Right lobe of liver (tissue), 6 donors: ENCODE data around the gene PIGB. TPM values are rescaled to one million over a fixed set of nuclear protein-coding genes. Genes with fewer than 3 reads are reported as not detected.
"Not testable (repeated sequence)": the region's sequence is repeated elsewhere in the genome, so short reads cannot be mapped to it uniquely, and the experiment has no call there.

ENCODE experiments used
- ATAC-seq, 4 donors: fragments of 200-7000 bp; cut with Tn5 transposase; one replicate each; pipeline ENCODE4 v1.9.1; 2020; ENCODE audit warnings: mild to moderate bottlenecking in 4 of 4, moderate library complexity in 4 of 4
- DNase-seq, 3 donors: peaks; one replicate each; pipeline ENCODE4 v3.0.0-alpha.2; 2020
- H3K27ac ChIP-seq, 3 donors: fragments of 200-600 bp; one replicate each; pipeline ENCODE4 v1.8.0; 2022
- H3K27me3 ChIP-seq, 2 donors: fragments of 200-600 bp; one replicate each; pipeline ENCODE4 v1.8.0; 2022
- H3K36me3 ChIP-seq, 4 donors: fragments of 200-600 bp; sonication (generic) in 1 of 4; one replicate each; pipeline versions ENCODE4 v1.5.1 to v1.8.0; 2017 to 2022; ENCODE audit warnings: control low read depth in 1 of 4
- H3K4me1 ChIP-seq, 4 donors: fragments of 200-600 bp; sonication (generic) in 1 of 4; one replicate each; pipeline versions ENCODE4 v1.5.1 to v1.8.0; 2017 to 2022; ENCODE audit warnings: control low read depth in 1 of 4
- H3K4me3 ChIP-seq, 3 donors: fragments of 200-600 bp; one replicate each; pipeline ENCODE4 v1.8.0; 2022
- H3K9me3 ChIP-seq, 4 donors: fragments of 200-600 bp; sonication (generic) in 1 of 4; one replicate each; pipeline versions ENCODE4 v1.5.1 to v1.8.0; 2017 to 2022; ENCODE audit warnings: control low read depth in 1 of 4
- POLR2A ChIP-seq: fragments of 450-650 bp; IDR thresholded peaks from one replicate; pipeline ENCODE4 v1.6.1; 2017; ENCODE audit warnings: antibody characterized with exemption, mild to moderate bottlenecking
- WGBS: methylation state at CpG from one replicate; pipeline ENCODE4 v1.1.6; 2018; ENCODE audit warnings: low coverage, low lambda C conversion rate; ENCODE audit not compliant: insufficient coverage; ENCODE audit errors: missing lambda C conversion rate; 5-methylcytosine and 5-hydroxymethylcytosine counted together
- intact Hi-C, 2 donors: fragments of 100-400 bp; cut with DNase I; formaldehyde crosslinking; loops; one replicate each; pipeline versions ENCODE4 v1.11.2 to v1.14.1; 2022
- total RNA-seq, 6 experiments: library from RNA; depleted of rRNA in 2 of 6; stranded (reverse); fragments of >200 nt in 2 of 6; fragmentation: NEBNext Ultra II Directional in 3 of 6; extraction: Animal tissue kit (Norgen Biotek cat#: 25700) in 3 of 6; gene quantifications; one replicate each; pipeline versions ENCODE4 v1.1.0 to v1.2.4, GENCODE V29; 2016 to 2023
- TF ChIP-seq, protein P1 (sequence below), 4 donors: fragments of 200-600 bp in 3 of 4; fragments of 450-650 bp in 1 of 4; IDR thresholded peaks; one replicate each; pipeline versions ENCODE4 v1.5.1 to v1.8.0; 2016 to 2022; ENCODE audit warnings: antibody characterized with exemption in 4 of 4, mild to moderate bottlenecking in 2 of 4
- donor health status: DM: no; HTN: yes; CAD: no.
- donor health status: DM: no; HTN: no; CAD: no.
- donor health status: DM: no; HTN: no; CAD: no.
- donor health status: DM: no; HTN: yes; CAD: no.
- donor health status: DM: no; HTN: yes; CAD: no.

The PIGB gene
- total RNA-seq, 6 experiments from 2014 or later: 5.1 to 10.0 (median 6.5) TPM

DNA sequence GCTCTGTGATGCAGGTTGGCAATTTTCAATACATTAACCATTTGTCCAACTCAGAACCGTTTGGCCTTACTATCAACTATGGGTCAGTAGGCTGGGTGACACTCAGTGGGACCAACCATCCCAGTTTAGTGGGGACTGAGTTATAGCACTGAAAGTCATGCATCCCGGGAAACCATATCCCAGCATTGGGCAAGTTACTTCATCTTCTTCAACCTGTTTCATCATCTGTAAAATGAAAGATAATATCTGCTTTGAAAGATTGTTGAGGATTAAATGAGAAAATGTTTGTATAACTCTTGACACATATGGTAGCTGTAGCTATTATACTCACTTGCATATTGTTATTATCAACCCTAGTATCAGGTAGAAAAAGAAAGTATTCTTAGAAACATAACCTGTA, 41.3 kb upstream of the PIGB start:
- Histone ChIP-seq H3K36me3 (no peaks in the 10 kb centered on the region), H3K27ac (no peak overlapping the region), H3K4me1 (peaks cover 0 to 8% (median 0%) of the 10 kb centered on the region in 4 donors), H3K27me3 (no peaks in the 10 kb centered on the region), H3K9me3 (no peaks in the 10 kb centered on the region), H3K4me3 (no peak overlapping the region)
- intact Hi-C loops: no loop called here
- TF ChIP-seq POLR2A: no peak
- TF ChIP-seq, protein P1, sequence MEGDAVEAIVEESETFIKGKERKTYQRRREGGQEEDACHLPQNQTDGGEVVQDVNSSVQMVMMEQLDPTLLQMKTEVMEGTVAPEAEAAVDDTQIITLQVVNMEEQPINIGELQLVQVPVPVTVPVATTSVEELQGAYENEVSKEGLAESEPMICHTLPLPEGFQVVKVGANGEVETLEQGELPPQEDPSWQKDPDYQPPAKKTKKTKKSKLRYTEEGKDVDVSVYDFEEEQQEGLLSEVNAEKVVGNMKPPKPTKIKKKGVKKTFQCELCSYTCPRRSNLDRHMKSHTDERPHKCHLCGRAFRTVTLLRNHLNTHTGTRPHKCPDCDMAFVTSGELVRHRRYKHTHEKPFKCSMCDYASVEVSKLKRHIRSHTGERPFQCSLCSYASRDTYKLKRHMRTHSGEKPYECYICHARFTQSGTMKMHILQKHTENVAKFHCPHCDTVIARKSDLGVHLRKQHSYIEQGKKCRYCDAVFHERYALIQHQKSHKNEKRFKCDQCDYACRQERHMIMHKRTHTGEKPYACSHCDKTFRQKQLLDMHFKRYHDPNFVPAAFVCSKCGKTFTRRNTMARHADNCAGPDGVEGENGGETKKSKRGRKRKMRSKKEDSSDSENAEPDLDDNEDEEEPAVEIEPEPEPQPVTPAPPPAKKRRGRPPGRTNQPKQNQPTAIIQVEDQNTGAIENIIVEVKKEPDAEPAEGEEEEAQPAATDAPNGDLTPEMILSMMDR (IDR thresholded peaks at IDR 0.05): no peak
- ATAC-seq: no peak
- WGBS: 78% methylated on average over 2 of the region's 2 CpGs
- no peak for DNase-seq

DNA sequence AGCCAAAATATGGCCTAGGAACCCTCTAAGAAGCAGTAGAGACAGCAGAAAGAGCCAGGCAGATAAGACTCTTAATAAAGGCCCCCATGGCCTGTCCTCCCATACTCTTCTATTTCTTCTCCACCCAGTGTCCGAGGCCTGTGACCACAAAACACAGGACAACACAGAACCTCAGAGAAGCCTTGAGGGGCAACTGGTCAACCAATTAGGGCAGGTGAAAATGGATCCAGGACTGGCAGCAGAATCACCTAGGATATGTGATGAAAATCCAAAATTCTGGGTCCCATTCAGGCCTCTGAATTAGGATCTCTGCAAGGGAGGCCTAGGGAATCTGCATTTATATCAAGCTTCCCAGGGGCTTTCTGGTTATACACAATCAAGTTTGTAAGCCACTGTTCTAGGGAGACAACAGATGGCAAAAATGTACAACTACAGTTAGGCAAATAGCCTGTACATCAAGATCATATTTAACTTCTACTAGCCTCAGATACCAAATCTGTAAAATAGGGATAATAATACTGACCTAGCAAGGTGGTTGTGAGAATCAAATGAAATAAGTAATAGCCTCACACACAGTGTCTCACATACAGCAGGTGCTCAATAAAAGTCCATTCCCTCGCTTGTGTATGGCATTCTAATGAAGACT, 39.8 kb upstream of the PIGB start:
- H3K36me3 ChIP-seq: no peaks in the 10 kb centered on the region
- no peaks in the 10 kb centered on the region for H3K9me3 ChIP-seq
- WGBS: 71% methylated on average over 2 of the region's 2 CpGs
- ATAC-seq (no peak), DNase-seq (no peak)
- no peaks in the 10 kb centered on the region for H3K27me3 ChIP-seq
- H3K4me3 ChIP-seq: no peak overlapping the region
- no peak for TF ChIP-seq POLR2A
- TF ChIP-seq, protein P1 (IDR thresholded peaks at IDR 0.05): no peak
- intact Hi-C loops: no loop called here
- H3K27ac ChIP-seq: peak overlapping the region in 2 of 3 donors; percentile 25 to 28
- H3K4me1 ChIP-seq: peaks cover 0 to 8% (median 2%) of the 10 kb centered on the region in 4 donors

DNA sequence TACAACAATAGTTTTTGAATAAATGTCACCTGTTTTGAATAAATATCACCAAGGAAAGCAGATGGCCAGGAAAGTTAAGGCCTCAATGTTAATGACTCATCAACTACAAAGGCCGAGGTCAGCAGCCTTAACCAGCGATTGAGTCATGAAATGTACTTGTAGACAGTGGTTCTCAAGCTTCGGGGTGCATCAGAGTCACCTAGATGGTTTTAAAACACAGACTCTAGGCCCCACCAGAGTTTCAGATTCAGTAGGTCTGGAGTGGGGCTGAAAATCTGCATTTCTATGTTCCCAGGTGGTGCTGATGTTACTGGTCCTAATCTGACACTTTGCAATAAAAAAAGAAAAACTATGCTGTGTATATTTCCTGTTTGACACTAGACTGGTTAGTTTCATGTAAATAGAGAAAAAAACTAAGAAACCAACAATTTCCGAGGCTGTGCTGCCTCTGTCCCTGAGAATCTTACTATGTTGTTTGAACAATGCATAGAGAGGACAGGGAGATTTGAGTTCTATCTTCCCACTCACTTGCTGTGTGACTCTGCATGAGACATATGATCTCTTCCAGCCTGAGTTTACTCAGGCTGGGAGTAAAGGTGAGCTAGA, 39.2 kb upstream of the PIGB start:
- Histone ChIP-seq H3K4me1 (peaks cover 0 to 8% (median 3%) of the 10 kb centered on the region in 4 donors), H3K27ac (peak overlapping the region in 1 of 3 donors; percentile 28), H3K27me3 (no peaks in the 10 kb centered on the region), H3K9me3 (no peaks in the 10 kb centered on the region), H3K4me3 (no peak overlapping the region), H3K36me3 (no peaks in the 10 kb centered on the region)
- DNase-seq: no peak
- 32% methylated on average over 4 of the region's 4 CpGs for WGBS
- peak; percentile 44 to 84 (median 58) for ATAC-seq
- TF ChIP-seq, protein P1 (IDR thresholded peaks at IDR 0.05): no peak
- TF ChIP-seq POLR2A: no peak
- intact Hi-C loops: no loop called here

DNA sequence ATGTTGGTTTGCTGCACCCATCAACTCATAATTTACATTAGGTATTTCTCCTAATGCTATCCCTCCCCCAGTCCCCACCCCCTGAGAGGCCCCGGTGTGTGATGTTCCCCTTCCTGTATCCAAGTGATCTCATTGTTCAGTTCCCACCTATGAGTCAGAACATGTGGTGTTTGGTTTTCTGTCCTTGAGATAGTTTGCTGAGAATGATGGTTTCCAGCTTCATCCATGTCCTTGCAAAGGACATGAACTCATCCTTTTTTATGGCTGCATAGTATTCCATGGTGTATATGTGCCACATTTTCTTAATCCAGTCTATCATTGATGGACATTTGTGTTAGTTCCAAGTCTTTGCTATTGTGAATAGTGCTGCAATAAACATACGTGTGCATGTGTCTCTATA, 38.4 kb upstream of the PIGB start:
- 69% methylated on average over 2 of the region's 2 CpGs for WGBS
- DNase-seq, H3K36me3 ChIP-seq, H3K4me3 ChIP-seq, intact Hi-C loops, H3K27me3 ChIP-seq, ATAC-seq, H3K4me1 ChIP-seq, H3K9me3 ChIP-seq: not testable (repeated sequence)
- H3K27ac ChIP-seq: peak overlapping the region in 1 of 3 donors; percentile 28

DNA sequence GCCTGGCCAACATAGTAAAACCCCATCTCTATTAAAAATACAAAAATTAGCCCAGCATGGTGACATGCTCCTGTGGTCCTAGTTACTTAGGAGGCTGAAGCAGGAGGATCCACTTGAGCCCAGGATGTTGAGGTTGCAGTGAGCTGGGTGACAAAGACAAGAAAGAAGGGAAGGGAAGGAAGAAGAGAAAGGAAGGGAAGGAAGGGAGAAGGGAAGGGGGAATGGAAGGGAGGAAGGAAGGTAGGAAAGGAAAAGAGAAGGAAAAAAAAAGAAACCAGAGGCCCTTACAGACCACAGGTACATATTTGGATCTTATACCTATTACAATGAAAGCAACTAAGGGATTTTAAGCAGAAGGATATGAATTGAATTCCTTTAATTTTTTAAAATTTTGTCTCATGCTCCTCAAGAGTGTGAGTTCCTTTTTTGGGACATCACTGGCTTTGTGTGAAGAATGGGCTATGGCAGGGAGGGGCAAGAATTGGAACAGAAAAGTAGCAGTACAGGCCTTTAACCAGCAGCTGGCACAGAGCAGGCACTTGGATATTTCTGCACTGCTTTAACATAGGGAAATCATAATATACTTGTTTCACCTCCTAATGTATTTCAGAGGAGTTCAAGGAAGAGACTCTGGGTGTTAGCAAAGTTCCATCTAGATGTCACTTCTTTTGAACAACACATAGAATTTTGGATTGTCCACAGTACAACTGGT, 37.3 kb upstream of the PIGB start:
- intact Hi-C loops: no loop called here
- no peak overlapping the region for H3K4me3 ChIP-seq

More for the DNA sequence above, 37.3 kb upstream of the PIGB start:
- no peaks in the 10 kb centered on the region for H3K36me3 ChIP-seq
- peaks cover 0 to 8% (median 3%) of the 10 kb centered on the region in 4 donors for H3K4me1 ChIP-seq
- TF ChIP-seq POLR2A: no peak
- TF ChIP-seq, protein P1 (IDR thresholded peaks at IDR 0.05): no peak
- no peak for DNase-seq
- H3K27me3 ChIP-seq: no peaks in the 10 kb centered on the region
- ATAC-seq: no peak
- no peaks in the 10 kb centered on the region for H3K9me3 ChIP-seq
- no peak overlapping the region for H3K27ac ChIP-seq
